Activated CD4-positive, CD25-positive, alpha-beta regulatory T cell treated with anti-CD3 and anti-CD28 coated beads, Interleukin-2, amount 50 U/mL, for 72 hours (primary cell): ENCODE data around the gene LGALS7B.
"Not testable (repeated sequence)": the region's sequence is repeated elsewhere in the genome, so short reads cannot be mapped to it uniquely, and the experiment has no call there.

Experiments used
- DNase-seq: peaks from one replicate; pipeline ENCODE4 v3.0.0; 2021

Gene LGALS7B

DNA sequence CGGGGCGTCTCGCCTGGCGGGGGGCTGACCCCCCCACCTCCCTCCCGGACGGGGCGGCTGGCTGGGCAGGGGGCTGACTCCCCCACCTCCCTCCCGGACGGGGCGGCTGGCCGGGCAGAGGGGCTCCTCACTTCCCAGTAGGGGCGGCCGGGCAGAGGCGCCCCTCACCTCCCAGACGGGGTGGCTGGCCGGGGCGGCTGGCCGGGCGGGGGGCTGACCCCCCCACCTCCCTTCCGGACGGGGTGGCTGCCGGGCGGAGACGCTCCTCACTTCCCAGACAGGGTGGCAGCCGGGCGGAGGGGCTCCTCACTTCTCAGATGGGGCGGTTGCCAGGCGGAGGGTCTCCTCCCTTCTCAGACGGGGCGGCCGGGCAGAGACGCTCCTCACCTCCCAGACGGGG lies 8.8 kb downstream of the LGALS7B start:
- not testable (repeated sequence) for DNase-seq

DNA sequence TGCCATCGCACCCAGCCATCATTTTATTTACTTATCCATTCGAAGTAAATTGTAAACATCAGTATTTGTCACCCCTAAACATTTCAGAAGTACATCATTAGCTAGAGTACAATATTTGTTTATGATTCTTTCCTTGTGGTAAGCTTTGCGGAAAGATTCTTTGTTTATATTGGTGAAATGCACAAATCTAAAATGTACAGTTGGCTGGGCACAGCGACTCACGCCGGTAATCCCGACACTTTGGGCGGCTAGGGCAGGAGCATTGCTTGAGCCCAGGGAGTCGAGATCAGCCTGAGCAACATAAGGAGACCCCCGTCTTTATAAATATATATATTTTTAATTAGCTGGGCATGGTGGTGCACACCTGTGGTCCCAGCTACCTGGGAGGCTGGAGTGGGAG lies 10.1 kb downstream of the LGALS7B start:
- no peak for DNase-seq

DNA sequence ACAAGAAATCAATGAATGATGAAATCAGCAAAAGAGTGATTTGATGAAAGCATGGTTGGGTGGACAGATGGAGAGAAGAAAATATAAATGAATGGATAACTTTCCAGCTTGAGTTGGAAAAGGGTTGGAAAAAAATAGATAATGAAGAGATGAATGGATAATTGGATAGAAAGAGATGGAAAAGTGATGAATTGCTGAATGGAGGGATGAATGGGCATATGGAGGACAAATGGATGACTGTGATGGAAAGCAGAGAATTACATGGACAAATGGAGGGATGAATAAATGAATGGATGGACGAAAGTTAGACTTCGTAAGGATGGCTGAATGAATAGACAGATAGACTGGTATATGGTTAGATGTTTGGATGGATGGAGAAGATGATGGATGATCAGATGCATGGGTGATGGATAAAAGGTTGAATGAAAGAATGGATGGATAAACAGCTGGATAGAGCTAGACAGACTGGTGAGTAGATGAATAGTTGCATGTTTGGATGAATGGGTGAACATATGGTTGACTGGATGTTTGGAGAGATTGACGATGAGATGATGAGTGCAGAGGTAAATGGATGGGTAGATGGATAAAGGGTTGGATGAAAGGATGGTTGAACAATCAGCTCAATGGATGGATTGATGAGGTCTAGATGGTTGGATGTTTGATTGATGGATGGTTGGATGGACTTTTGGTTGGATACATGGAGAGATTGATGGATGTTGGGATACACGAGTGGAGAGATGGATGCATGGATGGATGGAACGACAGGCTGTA lies 11.8 kb downstream of the LGALS7B start:
- DNase-seq = no peak

DNA sequence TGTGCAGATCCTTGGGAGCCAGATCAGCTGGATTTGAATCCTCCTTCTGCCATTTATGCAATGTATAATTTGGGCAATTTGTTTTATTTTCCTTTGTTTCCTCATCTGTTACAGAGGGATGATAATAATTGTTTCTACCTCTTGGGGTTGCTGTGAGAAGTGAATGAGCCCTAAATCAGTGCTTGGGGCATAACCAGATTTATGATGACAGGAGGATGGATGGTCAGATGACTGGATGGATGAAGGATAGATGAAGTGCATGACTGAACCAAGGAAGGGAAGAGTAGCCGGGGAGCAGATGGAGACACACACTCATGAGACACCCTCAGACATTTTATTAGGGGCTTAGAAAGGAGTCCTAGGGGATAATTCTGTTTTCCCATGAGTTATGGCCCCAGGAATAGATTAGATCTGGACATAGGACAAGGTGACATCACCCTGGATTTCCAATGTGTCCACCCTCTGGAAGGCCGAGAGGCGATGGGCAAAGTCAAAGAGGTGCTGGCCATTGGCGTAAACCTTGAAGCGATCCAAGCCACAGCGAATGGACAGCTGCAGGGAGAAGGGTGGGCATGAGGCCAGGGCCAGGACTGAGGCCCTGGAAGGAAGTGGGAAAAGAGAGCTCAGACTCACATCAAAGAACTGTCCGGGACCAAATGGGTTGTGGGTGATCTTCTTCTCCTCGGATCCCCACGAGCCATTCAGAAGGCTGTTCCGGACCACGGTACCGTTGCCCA lies 12.5 kb downstream of the LGALS7B start:
- DNase-seq = no peak

DNA sequence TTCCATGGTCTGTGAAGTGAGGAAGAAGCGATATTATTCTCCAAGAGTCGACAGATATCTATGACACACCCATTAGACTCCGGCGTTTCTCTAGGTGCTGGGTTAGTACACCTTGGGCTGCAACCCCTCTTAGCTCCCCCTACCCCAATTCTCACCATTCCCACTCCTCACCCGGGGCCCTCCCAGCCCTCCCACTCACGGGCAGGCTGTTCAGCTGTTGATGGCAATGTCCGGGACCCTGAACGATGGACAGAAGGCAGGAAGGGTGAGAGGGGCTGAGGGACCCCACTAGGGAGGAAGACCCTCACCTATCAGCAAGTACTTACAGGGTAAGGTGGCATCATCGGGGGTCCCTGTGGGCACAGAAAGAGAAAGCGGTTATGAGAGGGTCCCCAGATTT lies 14.5 kb downstream of the LGALS7B start:
- no peak for DNase-seq

DNA sequence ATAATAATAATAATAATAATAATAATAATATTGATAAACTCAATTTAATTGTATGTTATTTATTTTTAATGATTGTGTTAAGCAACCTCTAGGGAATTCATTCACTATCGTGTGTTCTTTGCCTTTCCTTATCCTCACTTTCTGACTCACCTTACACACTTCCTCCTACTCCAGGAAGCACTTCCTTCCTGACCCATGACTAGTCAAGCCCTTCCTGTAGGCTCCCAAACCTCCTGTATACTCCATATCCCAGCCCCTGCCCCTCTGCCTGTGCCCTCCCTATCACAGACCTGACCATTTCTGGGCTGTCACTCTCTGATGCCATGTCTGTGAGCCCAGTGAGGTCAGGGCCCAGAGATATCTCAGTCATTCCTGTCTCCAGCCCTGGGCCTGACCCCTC lies 16.2 kb downstream of the LGALS7B start:
- no peak for DNase-seq

DNA sequence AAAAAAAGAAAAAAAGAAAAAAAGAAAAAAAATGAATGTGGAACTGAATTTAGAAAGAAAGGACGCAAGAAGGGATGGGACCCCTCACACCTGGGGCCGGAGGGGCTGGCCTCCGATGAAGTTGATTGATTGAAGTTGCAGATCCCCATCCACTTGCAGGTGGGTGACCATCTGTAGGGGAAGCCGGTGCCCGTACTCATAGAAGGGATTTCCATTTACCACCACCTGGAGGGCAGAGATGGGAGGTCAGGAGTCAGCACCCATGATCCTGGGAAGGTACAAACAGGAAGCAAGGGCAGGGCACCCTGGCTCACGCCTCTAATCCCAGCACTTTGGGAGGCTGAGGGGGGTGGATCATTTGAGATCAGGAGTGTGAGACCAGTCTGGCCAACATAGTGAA lies 17.4 kb downstream of the LGALS7B start:
- no peak for DNase-seq

DNA sequence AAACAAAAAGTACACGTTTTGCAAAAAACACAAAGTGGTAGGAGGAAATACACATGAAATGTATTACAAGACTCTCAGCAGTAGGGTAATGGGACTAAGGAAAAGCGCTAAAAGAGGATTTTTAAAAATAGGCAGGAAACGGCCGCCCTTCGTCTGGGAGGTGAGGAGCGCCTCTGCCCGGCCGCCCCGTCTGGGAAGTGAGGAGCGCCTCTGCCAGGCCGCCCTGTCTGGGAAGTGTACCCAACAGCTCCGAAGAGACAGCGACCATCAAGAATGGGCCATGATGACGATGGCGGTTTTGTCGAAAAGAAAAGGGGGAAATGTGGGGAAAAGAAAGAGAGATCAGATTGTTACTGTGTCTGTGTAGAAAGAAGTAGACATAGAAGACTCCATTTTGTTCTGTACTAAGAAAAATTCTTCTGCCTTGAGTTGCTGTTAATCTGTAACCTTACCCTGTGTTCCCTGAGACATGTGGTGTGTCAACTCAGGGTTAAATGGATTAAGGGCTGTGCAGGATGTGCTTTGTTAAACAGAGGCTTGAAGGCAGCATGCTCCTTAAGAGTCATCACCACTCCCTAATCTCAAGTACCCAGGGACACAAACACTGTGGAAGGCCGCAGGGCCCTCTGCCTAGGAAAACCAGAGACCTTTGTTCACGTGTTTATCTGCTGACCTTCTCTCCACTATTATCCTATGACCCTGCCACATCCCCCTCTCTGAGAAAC lies 18.5 kb downstream of the LGALS7B start:
- not testable (repeated sequence) for DNase-seq

DNA sequence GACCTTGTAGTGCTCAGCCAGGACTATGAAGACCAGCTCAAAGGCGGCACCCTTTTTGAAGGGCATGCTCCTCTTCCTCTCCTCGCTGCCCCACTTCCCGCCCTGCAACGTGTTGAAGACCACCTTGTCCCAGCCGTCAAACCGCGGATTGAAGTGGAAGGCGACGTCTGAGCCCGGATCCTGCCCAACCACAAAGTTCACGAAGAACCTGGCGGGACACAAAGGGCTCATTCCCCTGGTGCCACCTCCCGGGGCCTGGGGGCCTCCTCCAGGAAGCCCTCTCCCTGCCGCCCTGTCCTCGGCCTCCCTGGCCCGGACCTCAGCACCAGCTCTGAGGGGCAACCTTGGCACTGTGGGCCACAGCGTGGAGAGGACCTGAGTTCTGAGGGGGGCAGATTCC lies 19.7 kb downstream of the LGALS7B start:
- DNase-seq = no peak

DNA sequence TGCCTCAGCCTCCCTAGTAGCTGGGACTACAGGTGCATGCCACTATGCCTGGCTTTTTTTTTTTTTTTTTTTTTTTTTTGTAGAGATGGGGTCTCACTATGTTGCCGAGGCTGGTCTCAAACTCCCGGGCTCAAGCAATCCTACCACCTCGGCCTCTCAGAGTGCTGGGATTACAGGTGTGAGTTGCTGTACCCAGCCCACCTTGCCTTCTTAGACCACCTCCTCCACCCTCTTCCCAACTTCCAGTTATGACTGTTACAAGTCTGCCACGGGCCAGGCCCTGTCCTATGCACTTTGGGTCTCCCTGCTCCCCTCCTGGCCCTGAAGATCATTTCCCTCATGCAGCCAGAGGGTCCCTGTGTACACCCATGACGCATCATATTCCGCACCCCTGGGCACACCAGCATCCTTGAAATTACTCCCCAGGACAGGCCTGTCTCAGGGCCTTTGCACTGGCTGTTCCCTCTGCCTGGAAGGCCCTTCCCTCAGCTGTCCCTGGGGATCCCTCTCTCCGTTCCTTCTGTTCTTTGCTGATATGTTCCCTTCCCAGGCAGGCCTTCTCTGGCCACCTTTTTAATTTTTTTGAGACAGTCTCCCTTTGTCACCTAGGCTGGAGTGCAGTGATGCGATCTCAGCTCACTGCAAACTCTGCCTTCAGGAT lies 20.7 kb downstream of the LGALS7B start:
- no peak for DNase-seq

DNA sequence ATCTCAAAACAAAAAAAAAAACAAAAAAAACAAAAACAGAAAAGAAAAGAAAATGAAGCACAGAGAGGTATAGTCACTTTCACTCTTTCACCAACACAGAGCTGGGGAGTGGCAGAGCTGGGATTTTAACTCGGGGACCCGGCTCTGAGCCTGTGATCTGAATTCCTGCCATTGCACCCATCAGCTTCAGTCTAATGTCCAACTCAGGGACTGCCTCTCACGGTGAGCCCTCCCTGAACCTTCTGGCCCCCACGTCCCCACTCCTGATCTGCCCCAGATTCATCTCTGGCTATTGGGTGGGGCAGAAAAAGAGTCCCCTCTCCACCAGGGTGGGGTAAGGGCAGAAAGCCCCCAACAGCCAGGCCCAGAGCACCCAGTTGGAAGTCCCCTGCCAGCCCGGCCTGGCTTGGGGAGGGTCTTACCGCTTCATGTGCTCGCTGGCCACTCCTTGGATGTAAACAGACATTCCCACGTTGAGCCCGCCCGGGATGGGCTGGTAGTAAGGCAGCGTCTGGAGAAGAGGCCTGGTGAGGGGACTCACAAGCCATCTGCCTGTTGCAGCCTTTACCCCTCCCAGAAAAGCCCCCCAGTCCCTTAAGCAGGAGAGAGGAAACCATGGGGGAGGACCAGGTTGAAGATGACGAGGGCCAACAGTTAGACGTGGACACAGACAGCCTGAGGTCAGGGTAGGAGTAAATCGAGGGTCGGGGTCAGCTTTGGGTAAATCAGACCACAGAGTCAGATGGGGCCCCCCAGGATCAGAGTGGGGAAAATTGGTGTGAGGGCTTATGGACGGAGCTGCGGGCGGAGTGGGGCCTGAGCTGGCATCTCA lies 23.2 kb downstream of the LGALS7B start:
- no peak for DNase-seq

DNA sequence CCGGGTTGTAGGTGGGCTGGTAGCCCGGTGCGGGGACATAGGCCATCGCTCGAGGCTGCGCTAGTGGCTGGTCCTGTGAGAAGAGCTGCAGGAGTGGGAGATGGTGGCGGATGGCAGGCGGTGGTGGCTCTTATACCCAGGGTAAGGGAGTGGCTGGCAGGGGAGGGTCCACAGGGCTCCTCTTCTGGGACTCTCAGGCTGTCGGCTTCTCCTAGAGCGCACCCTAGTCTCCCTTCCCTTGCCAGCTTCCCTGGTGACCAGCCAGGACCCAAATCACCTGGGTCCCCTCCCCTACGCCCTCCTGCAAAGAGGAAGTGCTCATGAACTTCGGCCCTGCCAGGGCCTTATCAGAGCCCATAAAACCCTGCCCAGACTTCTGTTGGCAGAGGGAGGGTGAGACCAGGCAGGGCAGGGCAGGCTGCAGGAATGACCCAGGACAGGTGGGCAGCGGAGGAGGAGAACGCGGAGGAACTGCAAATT lies 23.9 kb downstream of the LGALS7B start, which contains the start of gene LGALS4:
LGALS4 (minus strand) TSS at position 105 of the 480 bp plus-strand sequence; CDS start at position 46, 59 bp downstream.
- no peak for DNase-seq

DNA sequence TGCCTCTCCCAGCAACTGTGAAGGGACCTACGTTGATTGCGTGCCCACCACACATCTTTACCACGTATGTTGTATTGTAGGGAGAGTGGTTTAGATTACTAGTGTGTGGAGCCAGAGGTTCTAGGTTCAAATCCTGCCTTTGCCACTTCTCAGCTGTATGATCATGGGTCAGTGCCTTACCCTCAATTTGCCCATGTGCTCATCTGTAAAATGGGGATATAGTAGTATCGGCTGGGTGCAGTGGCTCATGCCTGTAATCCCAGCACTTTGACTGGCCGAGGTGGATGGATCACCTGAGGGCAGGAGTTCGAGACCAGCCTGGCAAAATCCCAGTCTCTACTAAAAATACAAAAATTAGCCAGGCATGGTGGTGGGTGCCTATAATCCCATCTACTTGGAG lies 24.3 kb downstream of the LGALS7B start:
- DNase-seq = no peak

DNA sequence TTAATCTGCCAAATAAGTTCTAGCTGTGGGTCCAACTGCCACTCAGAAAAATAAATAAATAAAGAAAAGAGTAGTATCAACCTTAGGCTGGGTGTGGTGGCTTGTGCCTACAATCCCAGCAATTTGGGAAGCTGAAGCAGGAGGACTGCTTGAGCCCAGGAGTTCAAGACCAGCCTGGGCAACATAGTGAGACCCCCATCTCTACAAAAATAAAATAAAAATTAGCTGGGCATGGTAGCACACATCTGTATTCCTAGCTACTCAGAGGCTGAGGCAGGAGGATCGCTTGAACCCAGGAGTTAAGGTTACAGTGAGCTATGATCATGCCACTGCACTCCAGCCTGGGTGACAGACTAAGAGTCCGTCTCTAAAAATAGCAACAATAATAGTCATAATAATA lies 24.9 kb downstream of the LGALS7B start:
- DNase-seq = not testable (repeated sequence)

DNA sequence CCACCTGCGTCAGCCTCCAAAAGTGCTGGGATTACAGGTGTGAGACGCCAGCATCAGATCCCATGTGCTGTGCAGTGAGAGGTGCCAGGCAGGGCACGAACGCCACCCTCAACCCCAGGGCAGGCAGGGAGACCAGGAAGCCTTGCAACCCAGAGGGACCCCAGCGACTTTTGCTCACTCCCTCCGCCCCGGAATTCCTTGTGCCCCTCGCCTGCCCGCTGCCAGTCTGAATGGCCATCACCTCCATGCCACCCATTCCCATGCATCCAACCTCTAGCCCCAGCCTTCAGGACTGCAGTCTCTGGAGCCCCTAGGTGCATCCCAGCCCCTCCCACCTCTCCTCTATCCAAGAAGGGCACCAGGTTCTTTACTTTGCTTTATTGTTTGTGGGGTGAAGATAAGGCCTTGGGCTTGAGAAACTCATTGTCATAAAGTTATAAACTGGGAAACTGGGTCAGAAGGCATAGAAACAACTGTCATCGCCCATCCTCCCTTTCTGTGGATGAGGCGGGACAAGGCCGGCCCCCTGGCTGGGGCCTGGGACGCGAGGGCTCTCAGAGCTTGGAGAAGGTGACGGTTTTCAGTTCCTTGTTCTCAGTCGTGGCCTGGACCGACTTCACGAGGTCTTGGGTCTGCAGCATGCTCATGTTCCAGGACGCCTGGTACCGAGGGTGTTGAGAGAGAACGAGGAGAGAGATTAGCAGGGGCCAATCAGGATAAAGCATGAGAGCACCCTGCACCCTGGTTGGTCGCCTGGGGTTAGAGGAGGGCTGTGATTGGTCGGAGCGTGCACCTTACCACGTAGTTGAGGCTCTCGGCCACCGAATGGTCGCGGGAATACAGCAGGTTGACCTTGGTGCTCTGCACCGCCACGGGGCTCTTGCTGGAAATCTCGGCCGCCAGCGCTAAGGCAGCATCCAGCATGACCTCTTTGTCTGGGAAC lies 26.3 kb downstream of the LGALS7B start:
- DNase-seq = no peak

DNA sequence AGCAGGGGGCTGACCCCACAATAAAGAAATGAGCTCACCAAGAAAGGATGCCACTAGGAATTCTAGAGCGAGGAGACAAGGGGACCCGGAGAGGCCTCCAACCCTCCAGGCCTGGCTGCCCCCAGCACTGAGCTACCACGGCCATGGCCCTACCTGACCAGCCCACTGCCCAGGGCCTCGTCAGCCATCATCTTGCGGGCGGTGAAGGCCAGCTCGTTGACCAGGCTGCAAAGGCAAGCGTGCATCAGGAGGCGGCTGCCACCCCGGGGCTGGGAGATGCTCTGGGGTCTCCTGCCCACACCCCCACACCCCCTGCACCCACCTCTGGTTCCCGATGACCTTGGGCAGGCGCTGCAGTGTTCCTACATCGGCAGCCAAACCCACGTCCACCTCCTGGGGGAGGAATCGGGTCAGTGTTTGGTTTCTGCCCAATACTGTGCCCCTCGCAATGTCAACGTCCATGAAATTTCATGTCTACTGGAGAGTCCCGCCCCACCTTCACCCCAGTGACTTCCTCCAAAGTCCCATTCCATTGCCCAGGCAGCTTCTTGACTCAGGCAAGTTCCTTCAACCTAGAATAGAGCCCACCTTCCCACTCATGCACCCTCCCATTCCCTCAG lies 27.2 kb downstream of the LGALS7B start:
- DNase-seq = no peak

DNA sequence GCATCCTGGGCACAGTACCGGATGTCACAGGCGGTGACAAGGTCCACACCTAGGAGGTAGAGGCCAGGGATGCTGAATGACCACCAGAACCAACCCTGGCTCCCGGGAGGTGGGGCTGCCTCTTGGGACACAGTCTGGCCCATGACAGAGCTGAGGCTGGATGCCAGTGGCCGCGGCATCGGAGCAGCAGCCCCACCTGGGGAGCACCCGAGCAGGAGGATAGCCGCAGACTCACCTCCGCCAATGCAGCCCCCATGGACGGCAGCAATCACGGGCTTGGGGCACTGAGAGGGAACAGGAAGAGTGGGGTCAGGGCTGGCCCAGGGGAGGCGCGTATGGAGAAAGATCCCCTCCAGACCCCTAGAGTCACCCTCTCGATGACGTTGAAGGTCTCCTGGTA lies 28.1 kb downstream of the LGALS7B start:
- DNase-seq = no peak

DNA sequence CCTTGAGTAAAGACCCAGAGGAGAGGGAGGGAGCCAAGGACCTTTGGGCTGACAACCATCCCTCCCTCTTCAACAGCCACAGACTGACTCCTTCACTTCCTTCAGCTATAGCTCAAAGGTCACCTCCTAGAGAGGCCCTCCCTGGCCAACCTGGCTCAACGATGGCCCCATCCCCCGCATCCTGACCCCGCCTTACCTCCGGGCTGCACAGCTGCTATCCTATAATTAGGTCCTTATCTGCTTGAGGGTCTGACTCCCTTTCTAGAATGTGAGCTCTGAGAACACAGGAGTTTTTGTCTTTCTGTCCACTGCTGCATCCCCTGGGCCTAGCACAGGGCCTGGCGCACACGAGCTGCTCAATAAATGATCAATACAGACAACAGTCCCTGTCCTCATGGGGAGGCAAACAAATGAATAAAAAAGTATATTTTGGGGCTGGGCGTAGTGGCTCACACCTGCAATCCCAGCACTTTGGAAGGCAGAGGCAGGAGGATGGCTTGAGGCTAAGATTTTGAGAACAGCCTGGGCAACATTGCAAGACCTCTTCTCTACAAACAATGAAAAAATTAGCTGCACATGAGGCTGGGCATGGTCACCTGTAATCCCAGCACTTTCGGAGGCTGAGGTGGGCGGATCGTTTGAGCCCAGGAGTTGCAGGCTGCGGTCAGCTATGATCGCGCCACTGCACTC lies 30.4 kb downstream of the LGALS7B start:
- DNase-seq = no peak

DNA sequence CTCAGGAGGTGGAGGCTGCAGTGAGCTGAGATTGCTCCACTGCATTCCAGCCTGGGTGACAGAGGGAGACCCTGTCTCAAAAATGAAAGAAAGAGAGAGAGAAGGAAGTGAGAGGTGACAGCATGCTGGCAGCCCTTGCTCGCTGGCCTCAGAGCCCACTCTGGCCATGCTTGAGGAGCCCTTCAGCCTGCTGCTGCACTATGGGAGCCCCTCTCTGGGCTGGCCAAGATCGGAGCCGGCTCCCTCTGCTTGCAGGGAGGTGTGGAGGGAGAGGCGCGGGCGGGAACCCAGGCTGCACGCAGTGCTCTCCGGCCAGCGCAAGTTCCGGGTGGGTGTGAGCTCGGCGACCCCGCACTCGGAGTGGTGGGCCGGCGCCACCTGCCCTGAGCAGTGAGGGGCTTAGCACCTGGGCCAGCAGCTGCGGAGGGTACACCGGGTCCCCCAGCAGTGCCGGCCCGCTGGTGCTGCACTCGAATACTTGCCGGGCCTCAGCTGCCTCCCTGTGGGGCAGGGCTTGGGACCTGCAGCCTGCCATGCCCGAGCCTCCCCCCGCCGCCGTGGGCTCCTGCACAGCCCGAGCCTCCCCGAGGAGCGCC lies 32.3 kb downstream of the LGALS7B start:
- DNase-seq = not testable (repeated sequence)
